ELR (cell line): Measurements from ENCODE around the gene VWA3B.

Experiments used
- DNase-seq: peaks from one replicate; pipeline ENCODE4 v3.0.0-alpha.2; 2015; ENCODE audit warnings: low read depth

Gene VWA3B

GRCh38 chr2:98172150-98172765, 85.3 kb downstream of the VWA3B start:
- DNase-seq, result no peak

DNA sequence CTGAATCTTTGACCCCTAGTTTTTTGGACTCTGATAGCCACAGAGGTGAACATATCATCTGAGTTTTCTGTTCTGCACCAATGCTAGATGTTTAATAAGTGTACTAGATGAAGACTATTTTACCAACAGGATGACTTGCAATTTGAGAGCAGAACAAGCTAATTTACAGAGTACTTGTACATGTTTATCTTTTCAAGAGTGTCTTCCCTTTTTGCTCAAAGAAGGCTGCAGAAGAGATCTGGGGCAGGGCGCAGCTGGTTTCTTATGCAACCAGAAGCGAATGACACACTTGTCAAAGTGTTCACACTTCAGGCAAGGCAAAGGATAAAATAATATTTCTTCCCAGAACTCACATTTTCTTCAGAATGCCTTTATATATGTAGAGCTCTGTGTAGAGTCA, 86.0 kb downstream of the VWA3B start:
- DNase-seq, result no peak

DNA sequence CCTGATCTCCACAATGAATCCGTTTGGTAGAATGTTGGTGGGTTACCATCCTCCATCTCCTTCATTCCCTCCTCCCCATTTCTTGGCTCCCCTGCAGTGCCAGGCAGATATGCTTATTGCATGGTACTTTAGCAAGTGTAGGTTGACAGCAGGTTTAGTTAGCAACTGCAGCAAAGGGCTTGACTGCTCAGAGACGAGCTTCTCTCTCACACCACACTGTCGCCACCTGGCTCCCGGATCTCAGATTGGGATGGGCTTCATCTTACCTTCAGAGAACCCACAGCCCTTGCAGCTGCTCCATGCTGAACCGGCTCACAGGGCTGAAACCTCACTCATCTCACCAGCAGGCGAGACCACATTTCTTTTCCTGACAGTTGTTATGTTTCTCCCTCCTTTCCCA, 88.8 kb downstream of the VWA3B start:
- no peak for DNase-seq

- no peak for DNase-seq
Measured at GRCh38 chr2:98177286-98177685, 90.3 kb downstream of the VWA3B start.

- no peak for DNase-seq
Measured at GRCh38 chr2:98177986-98178385, 91.0 kb downstream of the VWA3B start.

GRCh38 chr2:98180456-98180855, 93.5 kb downstream of the VWA3B start:
- no peak for DNase-seq

DNA sequence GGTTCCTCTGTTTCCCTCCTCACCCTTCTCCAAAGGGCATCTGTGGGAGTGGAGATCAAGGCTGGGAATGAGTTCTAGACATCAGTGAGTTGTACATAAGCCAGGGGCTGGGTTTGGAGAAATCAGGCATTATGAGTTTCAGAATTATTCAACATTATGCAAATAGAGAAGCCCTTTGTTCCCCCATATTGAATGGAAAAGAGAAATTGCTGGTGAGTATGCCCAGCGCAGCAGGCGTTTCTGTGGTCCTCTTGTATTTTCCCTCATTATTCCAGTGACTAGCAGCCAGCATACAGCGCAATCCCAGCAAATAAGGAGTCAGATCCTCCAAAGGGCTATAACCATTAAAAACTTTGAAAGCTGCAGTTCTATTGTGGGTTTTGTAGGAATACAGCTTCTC, 94.4 kb downstream of the VWA3B start:
- no peak for DNase-seq

- DNase-seq, result no peak
Measured at GRCh38 chr2:98185801-98186200, 98.8 kb downstream of the VWA3B start.

GRCh38 chr2:98187194-98187593, 100.2 kb downstream of the VWA3B start:
- no peak for DNase-seq

- DNase-seq, result no peak
Measured at GRCh38 chr2:98188351-98189046, 101.5 kb downstream of the VWA3B start.

DNA sequence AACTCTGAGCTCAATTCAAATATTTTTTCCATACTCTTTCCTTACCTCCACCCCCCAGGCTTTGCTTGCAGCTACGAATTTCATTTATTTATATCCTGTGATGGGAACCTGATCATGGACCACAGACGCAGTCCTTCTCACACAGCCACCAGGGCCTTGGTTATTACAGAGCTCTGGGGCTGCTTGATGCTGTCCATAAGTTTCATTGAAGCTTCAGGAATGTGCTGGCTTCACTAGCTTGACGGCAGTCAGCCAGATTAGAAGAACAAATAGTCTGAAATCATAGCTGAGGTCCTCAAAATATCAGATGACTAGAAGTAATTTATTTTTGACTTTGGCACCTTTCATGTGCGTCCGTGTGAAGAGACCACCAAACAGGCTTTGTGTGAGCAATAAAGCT, 104.9 kb downstream of the VWA3B start:
- no peak for DNase-seq

- no peak for DNase-seq
Measured at GRCh38 chr2:98201576-98201975, 114.6 kb downstream of the VWA3B start.

DNA sequence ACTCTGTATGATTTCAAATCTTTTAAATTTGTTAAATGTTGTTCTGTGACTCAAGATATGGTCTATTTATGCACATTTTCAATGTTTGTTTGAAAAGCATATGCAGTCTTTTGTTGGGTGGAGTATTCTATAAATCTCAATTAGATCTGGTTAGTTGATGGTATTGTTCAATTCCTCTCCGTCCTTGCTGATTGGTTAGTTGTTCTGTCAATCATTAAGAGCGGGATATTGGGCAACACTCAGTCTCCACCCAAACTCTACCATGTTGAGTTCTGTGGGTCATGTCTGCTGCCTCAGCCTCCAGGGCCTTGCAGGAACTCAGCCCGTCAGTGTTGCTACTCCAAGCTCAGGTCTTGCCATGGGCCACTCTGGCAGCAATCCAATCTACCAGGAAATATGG, 118.9 kb downstream of the VWA3B start:
- peak; percentile 8 for DNase-seq

DNA sequence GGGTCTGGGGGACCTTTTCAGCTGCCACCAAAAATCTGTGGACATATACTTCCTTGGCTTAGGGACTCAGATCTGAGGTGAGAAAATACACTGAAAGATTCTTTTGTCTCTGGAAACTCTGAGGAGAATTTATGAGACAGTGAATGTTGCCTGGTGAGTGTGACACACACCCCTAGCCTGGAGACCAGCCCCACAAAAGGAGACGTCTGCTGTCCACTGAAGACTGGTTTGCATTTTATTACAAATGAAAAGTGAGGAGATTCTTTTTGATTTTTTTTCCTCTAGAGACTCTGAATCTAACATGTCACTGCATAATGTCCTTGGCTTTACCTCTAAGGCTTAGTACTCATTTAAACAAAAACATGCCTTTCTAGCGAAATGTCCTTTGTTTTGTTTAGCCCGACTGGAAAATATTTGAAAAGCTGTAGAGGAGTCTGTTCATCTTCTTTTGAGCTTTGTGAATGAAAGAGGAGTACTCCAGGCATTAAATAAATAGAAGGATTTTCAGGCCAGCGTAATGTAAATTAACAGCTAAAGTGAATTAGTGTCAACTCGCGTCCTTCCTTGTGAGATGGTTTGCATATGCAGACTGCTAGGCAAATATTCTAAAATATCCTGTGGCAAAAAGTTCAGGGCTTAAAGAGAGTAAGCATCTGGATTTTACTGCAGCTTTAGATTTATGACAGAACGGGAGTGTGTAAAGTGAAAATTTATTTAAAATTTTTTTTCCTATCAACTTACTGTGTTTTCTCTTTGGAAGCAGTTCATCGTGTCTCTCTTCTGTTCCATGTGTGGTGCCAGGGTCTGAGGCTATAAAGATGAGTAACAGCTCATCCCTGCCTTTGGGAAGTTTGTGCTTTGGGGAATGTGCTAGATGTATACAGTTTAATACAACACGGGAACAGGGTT, 125.4 kb downstream of the VWA3B start:
- no peak for DNase-seq

DNA sequence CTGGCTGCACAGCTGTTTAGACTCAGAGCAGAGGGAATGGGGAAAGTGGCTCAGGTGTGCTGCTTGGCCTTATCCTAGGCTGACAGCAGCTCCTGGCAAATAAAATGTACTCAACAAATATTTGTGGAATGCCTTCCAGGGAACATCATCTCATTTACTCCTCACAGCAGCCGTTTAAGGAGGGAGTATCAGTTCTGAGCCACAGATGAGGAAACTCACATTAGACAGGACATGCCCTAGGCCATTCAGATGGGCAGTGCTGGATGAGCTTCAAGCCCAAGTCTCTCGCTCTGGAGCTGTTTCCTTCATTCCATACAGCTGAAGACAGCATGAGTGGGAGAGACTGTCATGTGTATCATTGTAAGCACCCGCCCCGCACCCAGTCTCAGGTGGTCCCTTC, 129.6 kb downstream of the VWA3B start:
- no peak for DNase-seq

DNA sequence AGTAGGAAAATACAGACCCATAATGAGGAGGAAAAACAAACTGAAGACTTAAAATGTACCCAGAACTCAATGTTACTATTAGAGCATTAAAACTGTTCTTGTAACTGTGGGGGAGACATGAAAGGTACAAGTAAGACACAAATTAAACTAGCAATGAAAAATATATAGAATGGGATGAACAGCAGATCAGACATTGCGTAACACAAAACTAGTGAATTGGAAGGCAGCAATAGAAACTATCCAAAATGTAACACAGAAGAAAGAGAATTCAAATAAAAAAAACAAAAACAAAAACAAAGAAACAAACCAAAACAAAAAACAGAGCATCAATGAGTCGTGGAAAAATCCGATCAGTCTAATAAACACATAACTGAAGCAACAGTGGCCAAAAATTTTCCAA, 132.2 kb downstream of the VWA3B start:
- DNase-seq, result no peak

DNA sequence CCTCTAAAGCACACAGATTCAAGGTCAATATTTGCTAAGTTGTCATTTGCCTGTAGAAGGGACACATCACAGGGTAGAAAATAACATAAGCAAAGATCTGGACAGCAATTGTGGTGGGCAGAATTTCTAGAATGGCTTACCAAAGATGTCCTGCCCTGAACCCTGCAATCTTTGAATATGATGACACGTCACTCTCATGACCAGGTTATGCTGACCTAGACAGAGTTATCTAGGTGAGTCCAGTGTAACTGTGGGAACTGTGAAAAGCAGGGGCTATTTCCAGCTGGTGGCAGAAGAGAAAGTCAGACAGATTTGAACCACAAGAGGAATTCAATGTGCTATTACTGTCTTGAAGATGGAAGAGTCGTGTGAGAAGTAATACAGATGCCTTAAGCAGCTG, 147.0 kb downstream of the VWA3B start:
- DNase-seq, result no peak

DNA sequence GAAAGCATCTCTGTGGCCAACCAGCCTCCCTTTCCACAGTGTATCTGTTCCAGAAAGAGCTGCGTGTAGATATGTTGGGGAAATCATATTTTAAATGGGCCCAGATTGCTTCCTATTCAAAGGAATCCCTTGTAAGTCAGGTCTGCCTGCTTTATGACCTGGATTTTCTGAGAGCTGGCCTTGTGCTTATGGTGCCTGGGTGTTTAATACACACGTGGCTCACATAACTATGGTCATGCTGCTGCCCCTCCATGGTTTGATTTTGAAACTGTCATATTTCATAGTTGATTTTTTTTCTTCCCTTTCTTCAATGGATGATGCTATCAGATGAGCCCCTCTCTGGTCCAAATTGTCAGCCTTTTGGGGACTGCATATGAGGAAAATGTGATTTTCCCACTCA, 147.8 kb downstream of the VWA3B start:
- no peak for DNase-seq

DNA sequence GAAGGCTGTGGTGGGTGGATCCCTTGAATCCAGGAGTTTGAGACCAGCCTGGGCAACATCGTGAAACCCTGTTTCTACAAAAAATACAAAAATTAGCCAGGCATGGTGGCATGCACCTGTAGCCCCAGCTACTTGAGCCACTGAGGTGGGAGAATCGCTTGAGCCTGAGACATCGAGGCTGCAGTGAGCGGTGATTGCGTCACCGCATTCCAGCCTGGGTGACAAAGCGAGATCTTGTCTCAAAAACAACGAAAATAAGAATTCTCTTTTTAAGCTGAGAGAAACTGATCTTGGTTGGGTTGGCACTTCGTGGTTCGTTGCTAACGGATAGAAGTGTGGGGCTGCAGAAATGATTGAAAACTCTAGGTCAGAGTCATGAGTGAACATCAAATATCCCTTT, 150.0 kb downstream of the VWA3B start:
- no peak for DNase-seq

DNA sequence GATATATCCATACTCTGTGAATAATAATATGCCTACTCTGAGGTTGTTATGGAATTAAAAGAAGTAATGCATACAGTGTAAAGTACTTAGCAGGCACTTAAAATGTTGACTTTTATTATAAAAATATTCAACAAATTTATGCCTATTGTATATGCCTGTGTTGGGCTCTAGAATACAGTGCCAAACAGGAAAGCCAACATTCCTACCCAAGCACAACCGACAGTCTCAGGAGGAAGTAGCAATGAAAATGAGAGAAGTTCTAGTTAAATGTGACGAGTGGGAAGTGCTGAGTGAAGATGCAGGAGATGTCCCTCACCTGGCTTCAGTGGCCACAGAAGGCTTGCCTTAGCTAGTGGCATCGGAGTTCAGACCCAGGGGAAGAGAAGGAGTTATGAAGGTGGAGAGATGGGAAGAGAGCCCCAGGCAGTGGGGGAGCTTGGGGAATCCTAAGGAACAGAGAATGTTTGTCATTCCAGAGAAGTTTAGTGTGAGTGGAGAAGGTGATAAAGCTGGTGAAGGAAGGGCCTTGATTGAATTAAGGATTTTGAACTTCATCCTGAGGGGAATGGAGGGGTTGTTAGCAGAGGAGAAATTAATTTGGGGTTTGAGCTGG, 153.9 kb downstream of the VWA3B start:
- no peak for DNase-seq

DNA sequence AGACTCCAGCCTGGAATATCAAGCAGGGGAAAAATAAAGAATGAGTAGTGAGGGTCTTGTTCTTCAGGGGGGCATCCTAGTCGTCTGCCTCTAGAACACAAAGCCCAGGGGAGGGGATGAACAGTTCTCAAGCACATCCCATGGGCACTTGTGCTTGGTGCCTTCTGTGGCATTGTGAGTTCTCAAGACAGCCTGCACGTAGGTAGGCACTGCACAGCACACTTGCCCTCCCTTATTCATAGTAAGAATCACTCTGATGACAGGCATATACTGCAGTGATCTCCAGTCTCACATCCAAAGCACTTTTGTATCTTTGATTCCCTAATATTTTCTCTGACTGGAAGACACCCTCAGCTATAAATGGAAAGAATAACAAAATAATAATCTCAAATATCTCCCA, 154.6 kb downstream of the VWA3B start:
- DNase-seq, result no peak

- DNase-seq, result no peak
Measured at GRCh38 chr2:98242003-98242402, 155.0 kb downstream of the VWA3B start.

DNA sequence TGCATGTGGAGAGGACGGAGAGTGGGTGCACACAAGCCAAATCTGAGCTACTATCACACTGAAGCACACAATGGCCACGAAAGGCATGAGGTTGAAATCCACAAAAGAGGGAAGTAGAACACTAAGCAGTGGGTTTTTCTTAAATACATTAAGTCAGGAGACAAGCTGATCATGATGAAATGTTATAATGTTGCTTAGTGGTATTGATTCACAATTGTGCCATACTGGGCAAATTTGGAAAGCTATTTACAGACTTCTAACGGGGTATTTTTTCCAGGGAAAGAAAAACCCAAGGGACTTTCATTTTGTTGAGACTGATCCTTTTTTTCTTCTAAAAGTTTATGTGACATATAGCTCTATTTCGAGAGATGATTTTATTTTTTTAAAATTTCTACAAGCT, 158.5 kb downstream of the VWA3B start:
- no peak for DNase-seq
